Endodermal cell (in vitro differentiated cells): ENCODE measurements around the gene ZNF287. TPM values are rescaled to one million over a fixed set of nuclear protein-coding genes. Genes with fewer than 3 reads are reported as not detected.

ENCODE experiments used
- DNase-seq: peaks from one replicate; pipeline ENCODE4 v3.0.0-alpha.2; 2017
- H3K27ac ChIP-seq: 2 replicates; pipeline ENCODE4 v1.5.1; 2013; ENCODE audit warnings: mild to moderate bottlenecking, low read depth, low read length, moderate library complexity
- H3K27me3 ChIP-seq: 2 replicates; pipeline ENCODE4 v1.6.1; 2013; ENCODE audit warnings: mild to moderate bottlenecking, low read length, moderate library complexity; ENCODE audit not compliant: insufficient read depth, control insufficient read depth, poor library complexity, severe bottlenecking
- H3K36me3 ChIP-seq: 2 replicates; pipeline ENCODE4 v1.7.0; 2013; ENCODE audit warnings: mild to moderate bottlenecking, low read length, moderate library complexity; ENCODE audit not compliant: control insufficient read depth, insufficient read depth
- H3K4me1 ChIP-seq: one replicate; pipeline ENCODE4 v1.7.0; 2013; ENCODE audit warnings: low read length; ENCODE audit not compliant: control insufficient read depth, insufficient read depth
- H3K4me3 ChIP-seq: 2 replicates; pipeline ENCODE4 v1.5.1; 2013; ENCODE audit warnings: mild to moderate bottlenecking, low read length, moderate library complexity
- H3K9ac ChIP-seq: 2 replicates; pipeline ENCODE4 v1.6.1; 2013; ENCODE audit warnings: mild to moderate bottlenecking, low read length, moderate library complexity; ENCODE audit not compliant: poor library complexity, severe bottlenecking; ENCODE audit errors: extremely low read depth
- H3K9me3 ChIP-seq: 2 replicates; pipeline ENCODE4 v1.6.1; 2013; ENCODE audit warnings: mild to moderate bottlenecking, low read length, moderate library complexity; ENCODE audit not compliant: control insufficient read depth
- H3K27ac Mint-ChIP-seq: 2 replicates; pipeline ENCODE4 v1.8.0; 2020; ENCODE audit warnings: mixed read lengths
- H3K27me3 Mint-ChIP-seq: 2 replicates; pipeline ENCODE4 v1.8.0; 2021; ENCODE audit warnings: mild to moderate bottlenecking, mixed read lengths; ENCODE audit not compliant: insufficient read depth
- H3K36me3 Mint-ChIP-seq: 2 replicates; pipeline ENCODE4 v1.8.0; 2020; ENCODE audit warnings: low read depth, mixed read lengths
- H3K4me1 Mint-ChIP-seq: 2 replicates; pipeline ENCODE4 v1.8.0; 2020; ENCODE audit warnings: mixed read lengths
- H3K4me3 Mint-ChIP-seq: 2 replicates; pipeline ENCODE4 v1.8.0; 2020; ENCODE audit warnings: mild to moderate bottlenecking, moderate library complexity, mixed read lengths
- H3K9me3 Mint-ChIP-seq: 2 replicates; pipeline ENCODE4 v1.8.0; 2020; ENCODE audit warnings: mild to moderate bottlenecking, mixed read lengths
- WGBS, 2 experiments: methylation state at CpG; one replicate each; pipeline versions ENCODE4 v1.1.5 to v1.1.7; 2013; ENCODE audit warnings: missing lambda C conversion rate in 2 of 2, mixed read lengths in 1 of 2; ENCODE audit not compliant: insufficient coverage in 1 of 2, insufficient read length in 1 of 2; 5-methylcytosine and 5-hydroxymethylcytosine counted together
- total RNA-seq, 2 donors: library from RNA; stranded (reverse); fragmentation: NEBNext Ultra II Directional in 1 of 2; extraction: Animal tissue kit (Norgen Biotek cat#: 25700) in 1 of 2; gene quantifications; 2 replicates in 1 of 2; 3 replicates in 1 of 2; pipeline ENCODE4 v1.2.1, GENCODE V29; 2021
- TF ChIP-seq, protein P1 (sequence below): fragments of 200-600 bp; sonication (generic); conservative IDR thresholded peaks from 2 replicates; pipeline ENCODE4 v1.5.0; 2021; ENCODE audit warnings: antibody characterized with exemption, mild to moderate bottlenecking

Gene ZNF287
- total RNA-seq, 2 donors from 2014 or later: 6.9 to 16.4 TPM

- 92 to 93% methylated on average over 3 of the region's 3 CpGs for WGBS, 2 experiments
- no peaks in the 10 kb centered on the region for H3K36me3 Mint-ChIP-seq
- peaks cover 8% of the 10 kb centered on the region for H3K4me1 Mint-ChIP-seq
Measured at GRCh38 chr17:16504984-16505383, 64.0 kb downstream of the ZNF287 start.

More at GRCh38 chr17:16504984-16505383, 64.0 kb downstream of the ZNF287 start:
- H3K9me3 Mint-ChIP-seq: no peaks in the 10 kb centered on the region
- Histone ChIP-seq H3K4me1 (no peaks in the 10 kb centered on the region), H3K9me3 (no peaks in the 10 kb centered on the region), H3K27ac (no peak overlapping the region), H3K36me3 (no peaks in the 10 kb centered on the region), H3K27me3 (no peaks in the 10 kb centered on the region), H3K4me3 (no peak overlapping the region), H3K9ac (no peak overlapping the region)
- no peaks in the 10 kb centered on the region for H3K27me3 Mint-ChIP-seq
- TF ChIP-seq, protein P1, sequence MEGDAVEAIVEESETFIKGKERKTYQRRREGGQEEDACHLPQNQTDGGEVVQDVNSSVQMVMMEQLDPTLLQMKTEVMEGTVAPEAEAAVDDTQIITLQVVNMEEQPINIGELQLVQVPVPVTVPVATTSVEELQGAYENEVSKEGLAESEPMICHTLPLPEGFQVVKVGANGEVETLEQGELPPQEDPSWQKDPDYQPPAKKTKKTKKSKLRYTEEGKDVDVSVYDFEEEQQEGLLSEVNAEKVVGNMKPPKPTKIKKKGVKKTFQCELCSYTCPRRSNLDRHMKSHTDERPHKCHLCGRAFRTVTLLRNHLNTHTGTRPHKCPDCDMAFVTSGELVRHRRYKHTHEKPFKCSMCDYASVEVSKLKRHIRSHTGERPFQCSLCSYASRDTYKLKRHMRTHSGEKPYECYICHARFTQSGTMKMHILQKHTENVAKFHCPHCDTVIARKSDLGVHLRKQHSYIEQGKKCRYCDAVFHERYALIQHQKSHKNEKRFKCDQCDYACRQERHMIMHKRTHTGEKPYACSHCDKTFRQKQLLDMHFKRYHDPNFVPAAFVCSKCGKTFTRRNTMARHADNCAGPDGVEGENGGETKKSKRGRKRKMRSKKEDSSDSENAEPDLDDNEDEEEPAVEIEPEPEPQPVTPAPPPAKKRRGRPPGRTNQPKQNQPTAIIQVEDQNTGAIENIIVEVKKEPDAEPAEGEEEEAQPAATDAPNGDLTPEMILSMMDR: no peak
- no peak overlapping the region for H3K27ac Mint-ChIP-seq
- DNase-seq: no peak
- H3K4me3 Mint-ChIP-seq: no peak overlapping the region

Other genes starting within 250 kb of the ZNF287 start
- 100 to 1,000 TPM; 109 to 202 TPM for gene CENPV, start 215.7 kb downstream of the ZNF287 start, total RNA-seq
- 1,000 to 10,000 TPM; 1,658 to 1,721 TPM for gene UBB, start 188.1 kb downstream of the ZNF287 start, total RNA-seq
- 1 to 10 TPM in 1 of 2 donors, under 1 TPM in 1; 0.51 to 1.1 TPM for gene TRPV2, start 153.6 kb downstream of the ZNF287 start, total RNA-seq
- gene LRRC75A, start 77.0 kb downstream of the ZNF287 start, total RNA-seq: 1 to 10 TPM; 3.2 to 5.0 TPM
- 1 to 10 TPM; 3.5 to 8.7 TPM for gene ZNF624, start 84.6 kb upstream of the ZNF287 start, total RNA-seq
- 1 to 10 TPM in 1 of 2 donors, under 1 TPM in 1; 0.81 to 1.3 TPM for gene CCDC144A, start 121.0 kb upstream of the ZNF287 start, total RNA-seq